SU-DHL-6 (cell line): ENCODE data around the gene NOTCH3.

ENCODE experiments used
- EZH2phosphoT487 ChIP-seq: fragments of 200-600 bp; sonication (generic), shearing (Covaris generic); conservative IDR thresholded peaks from 2 replicates; pipeline ENCODE4 v1.6.1; 2018; ENCODE audit warnings: mild to moderate bottlenecking, antibody characterized with exemption, low read length, moderate library complexity, mixed read lengths
- TF ChIP-seq, protein P1 (sequence below): fragments of 200-600 bp; sonication (generic); IDR thresholded peaks from one replicate; pipeline ENCODE4 v1.5.1; 2017; ENCODE audit warnings: antibody characterized with exemption, mild to moderate bottlenecking, low read length, moderate library complexity; ENCODE audit not compliant: insufficient read depth, poor library complexity, severe bottlenecking

- TF ChIP-seq, protein P1, sequence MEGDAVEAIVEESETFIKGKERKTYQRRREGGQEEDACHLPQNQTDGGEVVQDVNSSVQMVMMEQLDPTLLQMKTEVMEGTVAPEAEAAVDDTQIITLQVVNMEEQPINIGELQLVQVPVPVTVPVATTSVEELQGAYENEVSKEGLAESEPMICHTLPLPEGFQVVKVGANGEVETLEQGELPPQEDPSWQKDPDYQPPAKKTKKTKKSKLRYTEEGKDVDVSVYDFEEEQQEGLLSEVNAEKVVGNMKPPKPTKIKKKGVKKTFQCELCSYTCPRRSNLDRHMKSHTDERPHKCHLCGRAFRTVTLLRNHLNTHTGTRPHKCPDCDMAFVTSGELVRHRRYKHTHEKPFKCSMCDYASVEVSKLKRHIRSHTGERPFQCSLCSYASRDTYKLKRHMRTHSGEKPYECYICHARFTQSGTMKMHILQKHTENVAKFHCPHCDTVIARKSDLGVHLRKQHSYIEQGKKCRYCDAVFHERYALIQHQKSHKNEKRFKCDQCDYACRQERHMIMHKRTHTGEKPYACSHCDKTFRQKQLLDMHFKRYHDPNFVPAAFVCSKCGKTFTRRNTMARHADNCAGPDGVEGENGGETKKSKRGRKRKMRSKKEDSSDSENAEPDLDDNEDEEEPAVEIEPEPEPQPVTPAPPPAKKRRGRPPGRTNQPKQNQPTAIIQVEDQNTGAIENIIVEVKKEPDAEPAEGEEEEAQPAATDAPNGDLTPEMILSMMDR, result no peak
- no peak for TF ChIP-seq EZH2phosphoT487
Observed at GRCh38 chr19:15198951-15199660, 1.7 kb downstream of the NOTCH3 start.
